H1 (cell line): ENCODE measurements around the gene GYS2. TPM values are rescaled to one million over a fixed set of nuclear protein-coding genes. Genes with fewer than 3 reads are reported as not detected.

Experiments used
- CREB1 ChIP-seq: IDR thresholded peaks from 2 replicates; pipeline ENCODE4 v1.6.1; 2012; ENCODE audit warnings: inconsistent platforms
- FOSL1 ChIP-seq: IDR thresholded peaks from 2 replicates; pipeline ENCODE4 v1.6.1; 2011; ENCODE audit warnings: mild to moderate bottlenecking, low read depth, low read length, moderate library complexity; ENCODE audit not compliant: insufficient read depth
- polyA plus RNA-seq, 7 experiments: library from polyadenylated mRNA; depleted of rRNA in 3 of 7; stranded (reverse) in 5 of 7; unstranded in 2 of 7; fragments of >200 nt in 5 of 7; fragments of 200-250 nt in 2 of 7; gene quantifications; 1 replicate in 5 of 7; 2 replicates in 1 of 7; 4 replicates in 1 of 7; pipeline versions ENCODE4 v1.2.1 to v1.2.3, GENCODE V29; 2011 to 2013; ENCODE audit warnings: missing spikeins in 2 of 7, mixed read lengths in 2 of 7
- total RNA-seq: library from RNA; stranded (reverse); fragmentation: NEBNext Ultra II Directional; extraction: Animal tissue kit (Norgen Biotek cat#: 25700); gene quantifications from 2 replicates; pipeline ENCODE4 v1.2.1, GENCODE V29; 2021

Gene GYS2
- total and polyA plus RNA-seq, 2 of the 8 experiments (the other 6 are each of a cell fraction or from before 2014, with no cell fraction given): not detected

- TF ChIP-seq CREB1 (no peak), FOSL1 (no peak)
- TF ChIP-seq, all 59 proteins: peak for 0
These were observed 26.7 kb upstream of the GYS2 start (continued) for GRCh38 chr12:21631367-21631766.
